ENCODE results near the gene TBC1D14.
"Not testable (repeated sequence)": the region's sequence is repeated elsewhere in the genome, so short reads cannot be mapped to it uniquely, and the experiment has no call there.

The TBC1D14 gene

GRCh38 chr4:7068279-7068842, 158.7 kb downstream of the TBC1D14 start:
- no peak for DNase-seq

GRCh38 chr4:7068883-7069282, 159.3 kb downstream of the TBC1D14 start:
- DNase-seq: no peak

GRCh38 chr4:7070729-7071511, 161.3 kb downstream of the TBC1D14 start:
- DNase-seq: peak; percentile 54

- DNase-seq: no peak
These were observed 163.4 kb downstream of the TBC1D14 start for GRCh38 chr4:7073059-7073458.

- DNase-seq: peak; percentile 47
These were observed 164.1 kb downstream of the TBC1D14 start for GRCh38 chr4:7073526-7074390.

- DNase-seq: no peak
These were observed 164.8 kb downstream of the TBC1D14 start for GRCh38 chr4:7074426-7074825.

GRCh38 chr4:7075962-7076695, 166.5 kb downstream of the TBC1D14 start:
- DNase-seq: no peak

GRCh38 chr4:7076696-7077082, 167.1 kb downstream of the TBC1D14 start:
- no peak for DNase-seq

- DNase-seq: no peak
These were observed 167.7 kb downstream of the TBC1D14 start for GRCh38 chr4:7077371-7077770.

GRCh38 chr4:7078025-7078424, 168.4 kb downstream of the TBC1D14 start:
- no peak for DNase-seq

GRCh38 chr4:7079483-7079882, 169.9 kb downstream of the TBC1D14 start:
- DNase-seq: not testable (repeated sequence)

- not testable (repeated sequence) for DNase-seq
These were observed 170.3 kb downstream of the TBC1D14 start for GRCh38 chr4:7079909-7080308.
